SK-N-SH treated with all-trans-retinoic acid at 6 μM for 48 hours (cell line): ENCODE data around the gene MYO3A.

Source experiments
- ATAC-seq: fragments of 200-7000 bp; cut with Tn5 transposase; 3 replicates; pipeline ENCODE4 v1.9.1; 2020; ENCODE audit warnings: mild to moderate bottlenecking, moderate library complexity
- ARNTL ChIP-seq: fragments of 450-650 bp; formaldehyde crosslinking; IDR thresholded peaks from 2 replicates; pipeline ENCODE4 v1.5.0; 2020; ENCODE audit warnings: low read depth, mild to moderate bottlenecking, moderate library complexity, borderline replicate concordance
- BACH2 ChIP-seq: fragments of 250-450 bp; sonication (Bioruptor Pico); IDR thresholded peaks from 2 replicates; pipeline ENCODE4 v1.9.0; 2021; ENCODE audit warnings: mild to moderate bottlenecking, borderline replicate concordance
- CREB5 ChIP-seq: fragments of 250-450 bp; sonication (Bioruptor Pico); IDR thresholded peaks from 2 replicates; pipeline ENCODE4 v1.5.1; 2020; ENCODE audit warnings: low read depth, mild to moderate bottlenecking, moderate library complexity
- CSRNP3 ChIP-seq: fragments of 250-450 bp; sonication (Bioruptor Pico); IDR thresholded peaks from 2 replicates; pipeline ENCODE4 v1.5.1; 2021; ENCODE audit warnings: mild to moderate bottlenecking, moderate library complexity
- ESRRG ChIP-seq: fragments of 250-450 bp; sonication (Bioruptor Pico); IDR thresholded peaks from 2 replicates; pipeline ENCODE4 v1.6.1; 2021; ENCODE audit warnings: mild to moderate bottlenecking
- GLIS3 ChIP-seq: fragments of 250-450 bp; sonication (Bioruptor Pico); IDR thresholded peaks from 2 replicates; pipeline ENCODE4 v1.5.0; 2020; ENCODE audit warnings: mild to moderate bottlenecking, moderate library complexity
- ISL1 ChIP-seq: fragments of 250-450 bp; sonication (Bioruptor Pico); IDR thresholded peaks from 2 replicates; pipeline ENCODE4 v2.1.2; 2022; ENCODE audit warnings: mild to moderate bottlenecking, moderate library complexity
- OSR1 ChIP-seq: fragments of 250-450 bp; sonication (Bioruptor Pico); IDR thresholded peaks from 2 replicates; pipeline ENCODE4 v1.8.0; 2022; ENCODE audit warnings: moderate library complexity, mild to moderate bottlenecking, inconsistent platforms
- PATZ1 ChIP-seq: fragments of 250-450 bp; sonication (Bioruptor Pico); IDR thresholded peaks from 2 replicates; pipeline ENCODE4 v1.8.0; 2020; ENCODE audit warnings: mild to moderate bottlenecking, moderate library complexity, borderline replicate concordance
- POU6F1 ChIP-seq: fragments of 250-450 bp; sonication (Bioruptor Pico); IDR thresholded peaks from 2 replicates; pipeline ENCODE4 v1.8.0; 2021; ENCODE audit warnings: low read depth, mild to moderate bottlenecking, moderate library complexity, borderline replicate concordance
- PPARA ChIP-seq: fragments of 250-450 bp; sonication (Bioruptor Pico); IDR thresholded peaks from 2 replicates; pipeline ENCODE4 v1.5.0; 2020; ENCODE audit warnings: mild to moderate bottlenecking, borderline replicate concordance
- SNAI2 ChIP-seq: fragments of 250-450 bp; sonication (Bioruptor Pico); IDR thresholded peaks from 2 replicates; pipeline ENCODE4 v1.5.0; 2020; ENCODE audit warnings: mild to moderate bottlenecking, moderate library complexity
- TOX ChIP-seq: fragments of 250-450 bp; sonication (Bioruptor Pico); IDR thresholded peaks from 2 replicates; pipeline ENCODE4 v1.8.0; 2021; ENCODE audit warnings: mild to moderate bottlenecking, moderate library complexity, borderline replicate concordance
- TSHZ2 ChIP-seq: fragments of 250-450 bp; sonication (Bioruptor Pico); IDR thresholded peaks from 2 replicates; pipeline ENCODE4 v1.5.0; 2020; ENCODE audit warnings: mild to moderate bottlenecking, moderate library complexity
- ZC3H10 ChIP-seq: fragments of 250-450 bp; sonication (Bioruptor Pico); IDR thresholded peaks from 2 replicates; pipeline ENCODE4 v1.5.1; 2021; ENCODE audit warnings: mild to moderate bottlenecking, moderate library complexity
- ZFP3 ChIP-seq: fragments of 250-450 bp; sonication (Bioruptor Pico); IDR thresholded peaks from 2 replicates; pipeline ENCODE4 v1.5.0; 2020; ENCODE audit warnings: mild to moderate bottlenecking, moderate library complexity
- ZFP30 ChIP-seq: fragments of 450-650 bp; formaldehyde crosslinking; IDR thresholded peaks from 2 replicates; pipeline ENCODE4 v1.5.0; 2022; ENCODE audit warnings: mild to moderate bottlenecking, moderate library complexity
- ZNF565 ChIP-seq: fragments of 450-650 bp; formaldehyde crosslinking; conservative IDR thresholded peaks from 2 replicates; pipeline ENCODE4 v1.5.0; 2020; ENCODE audit warnings: low read depth, mild to moderate bottlenecking, moderate library complexity
- ZNF70 ChIP-seq: fragments of 450-650 bp; formaldehyde crosslinking; IDR thresholded peaks from 2 replicates; pipeline ENCODE4 v1.5.0; 2020; ENCODE audit warnings: mild to moderate bottlenecking, moderate library complexity
- ZNF8 ChIP-seq: fragments of 450-650 bp; formaldehyde crosslinking; IDR thresholded peaks from 2 replicates; pipeline ENCODE4 v1.5.0; 2020; ENCODE audit warnings: mild to moderate bottlenecking, moderate library complexity

Gene MYO3A

GRCh38 chr10:25890995-25891394 lies 43.0 kb upstream of the MYO3A start:
- no peak for ATAC-seq
- no peak for TF ChIP-seq SNAI2 (CRISPR knock-in tag)
- TF ChIP-seq CREB5 (CRISPR knock-in tag) = no peak

- ATAC-seq = no peak
- no peak for TF ChIP-seq ZNF70 (CRISPR knock-in tag)
- TF ChIP-seq ISL1 (CRISPR knock-in tag) = no peak
- no peak for TF ChIP-seq ZC3H10
- TF ChIP-seq PATZ1 (CRISPR knock-in tag) = no peak
- TF ChIP-seq PPARA (CRISPR knock-in tag) = no peak
- TF ChIP-seq TOX (CRISPR knock-in tag) = no peak
- no peak for TF ChIP-seq ESRRG
- no peak for TF ChIP-seq ARNTL (CRISPR knock-in tag)
- no peak for TF ChIP-seq ZNF8 (CRISPR knock-in tag)
- TF ChIP-seq CSRNP3 (CRISPR knock-in tag) = no peak
- TF ChIP-seq TSHZ2 (CRISPR knock-in tag) = no peak
- no peak for TF ChIP-seq GLIS3
- no peak for TF ChIP-seq CREB5 (CRISPR knock-in tag)
- no peak for TF ChIP-seq ZFP3 (CRISPR knock-in tag)
- TF ChIP-seq ZFP30 (CRISPR knock-in tag) = no peak
- no peak for TF ChIP-seq OSR1
- TF ChIP-seq POU6F1 = no peak
- no peak for TF ChIP-seq SNAI2 (CRISPR knock-in tag)
- TF ChIP-seq, all 23 proteins: peak for 0
Observed at GRCh38 chr10:25895856-25896255, 38.2 kb upstream of the MYO3A start.

GRCh38 chr10:25896421-25896820 lies 37.6 kb upstream of the MYO3A start:
- TF ChIP-seq PPARA (CRISPR knock-in tag) = no peak
- no peak for TF ChIP-seq ISL1 (CRISPR knock-in tag)
- TF ChIP-seq ZNF565 (CRISPR knock-in tag) = no peak
- TF ChIP-seq ZFP30 (CRISPR knock-in tag) = no peak
- TF ChIP-seq ESRRG = no peak
- no peak for TF ChIP-seq CSRNP3 (CRISPR knock-in tag)
- no peak for TF ChIP-seq BACH2 (CRISPR knock-in tag)
- ATAC-seq = no peak
